ENCODE measurements around the gene NOL9. TPM values are rescaled to one million over a fixed set of nuclear protein-coding genes. Genes with fewer than 3 reads are reported as not detected.

Gene NOL9
- total and polyA plus RNA-seq, 2 of the 13 experiments (the other 11 are each of a cell fraction or from before 2014, with no cell fraction given), result 18.0 to 24.7 TPM

GRCh38 chr1:6521536-6521935 is 32.8 kb downstream of the NOL9 start:
- Histone ChIP-seq H3K9me3 (ENCODE audit: low read length) (no peaks in the 10 kb centered on the region), H3K27me3 (ENCODE audit: control insufficient read depth in 1 of 2, insufficient read depth in 2 of 2, low read length in 2 of 2) (no peaks in the 10 kb centered on the region), H3K4me3 (replicated peaks in 1 of 3; ENCODE audit: insufficient read depth in 1 of 3, low read depth in 2 of 3, low read length in 3 of 3) (no peak overlapping the region), H3K79me2 (ENCODE audit: insufficient read depth, low read length) (no peaks in the 10 kb centered on the region), H3K4me1 (ENCODE audit: insufficient read depth, low read length) (no peaks in the 10 kb centered on the region), H3K36me3 (replicated peaks in 1 of 2; ENCODE audit: control insufficient read depth in 1 of 2, insufficient read depth in 2 of 2, low read length in 2 of 2) (peaks cover 6 to 16% of the 10 kb centered on the region in 2 experiments; a peak in 4 of 5 replicates), H4K20me1 (ENCODE audit: insufficient read depth, low read length) (no peaks in the 10 kb centered on the region), H2AFZ (ENCODE audit: low read length) (no peak overlapping the region), H3K9ac (ENCODE audit: insufficient read depth, low read depth, low read length) (no peak overlapping the region), H3K4me2 (ENCODE audit: low read depth, low read length) (no peak overlapping the region), H3K27ac (ENCODE audit: extremely low read length, insufficient read depth, low read length) (no peak overlapping the region)
- DNase-seq (ENCODE audit: low spot score), result no peak
- no peak for FAIRE-seq
- CTCF ChIA-PET (ENCODE audit: low intra/inter-chr PET ratio, low total read pairs), result interaction anchor here (3.4 kb wide), 1 partner anchor 35 kb away, joined by 24 read pairs; no protein-coding TSS in a partner anchor
- no peak for TF ChIP-seq RFX1 (IDR thresholded peaks at IDR 0.05)
- no peak for TF ChIP-seq ZNF414 (CRISPR knock-in tag; IDR thresholded peaks at IDR 0.05)
- peak; percentile 35 for TF ChIP-seq RBM22 (optimal IDR thresholded peaks at IDR 0.05; ENCODE audit: low read length)
- intact Hi-C loops (cut with micrococcal nuclease; ENCODE audit: unreplicated experiment), result no loop called here
- ATAC-seq, result no peak
- POLR2A ChIA-PET, result interaction anchor here (1.3 to 4.2 kb wide), 2 partner anchors 9 to 12 kb away, joined by 3 to 20 read pairs; no protein-coding TSS in a partner anchor
- no TSS peak for BruUV-seq (replicated peaks)
- WGBS (ENCODE audit: low lambda C conversion rate), result 67% methylated on average over 5 of the region's 5 CpGs
- in situ Hi-C loops (cut with HindIII; ENCODE audit: extremely low pct_ligation_motif_present, low pct_unique_long_range_greater_than_20kb), result no loop called here

GRCh38 chr1:6519935-6520671 is 34.2 kb downstream of the NOL9 start:
- 58% methylated on average over 9 of the region's 13 CpGs for WGBS (ENCODE audit: low lambda C conversion rate)
- Histone ChIP-seq H3K36me3 (replicated peaks in 1 of 2; ENCODE audit: control insufficient read depth in 1 of 2, insufficient read depth in 2 of 2, low read length in 2 of 2) (peaks cover 0 to 1% of the 10 kb centered on the region in 2 experiments; a peak in 1 of 5 replicates), H3K4me1 (ENCODE audit: insufficient read depth, low read length) (no peaks in the 10 kb centered on the region), H4K20me1 (ENCODE audit: insufficient read depth, low read length) (no peaks in the 10 kb centered on the region), H3K4me3 (replicated peaks in 1 of 3; ENCODE audit: insufficient read depth in 1 of 3, low read depth in 2 of 3, low read length in 3 of 3) (no peak overlapping the region), H3K27ac (ENCODE audit: extremely low read length, insufficient read depth, low read length) (no peak overlapping the region), H3K9me3 (ENCODE audit: low read length) (no peaks in the 10 kb centered on the region), H3K9ac (ENCODE audit: insufficient read depth, low read depth, low read length) (no peak overlapping the region), H3K27me3 (ENCODE audit: control insufficient read depth in 1 of 2, insufficient read depth in 2 of 2, low read length in 2 of 2) (no peaks in the 10 kb centered on the region), H3K4me2 (ENCODE audit: low read depth, low read length) (no peak overlapping the region), H3K79me2 (ENCODE audit: insufficient read depth, low read length) (no peaks in the 10 kb centered on the region), H2AFZ (ENCODE audit: low read length) (no peak overlapping the region)
- intact Hi-C loops (cut with micrococcal nuclease; ENCODE audit: unreplicated experiment), result no loop called here
- TF ChIP-seq RFX1 (IDR thresholded peaks at IDR 0.05), result peak; percentile 17; the same call in 1 of the 2 replicates
- TF ChIP-seq, protein P1, sequence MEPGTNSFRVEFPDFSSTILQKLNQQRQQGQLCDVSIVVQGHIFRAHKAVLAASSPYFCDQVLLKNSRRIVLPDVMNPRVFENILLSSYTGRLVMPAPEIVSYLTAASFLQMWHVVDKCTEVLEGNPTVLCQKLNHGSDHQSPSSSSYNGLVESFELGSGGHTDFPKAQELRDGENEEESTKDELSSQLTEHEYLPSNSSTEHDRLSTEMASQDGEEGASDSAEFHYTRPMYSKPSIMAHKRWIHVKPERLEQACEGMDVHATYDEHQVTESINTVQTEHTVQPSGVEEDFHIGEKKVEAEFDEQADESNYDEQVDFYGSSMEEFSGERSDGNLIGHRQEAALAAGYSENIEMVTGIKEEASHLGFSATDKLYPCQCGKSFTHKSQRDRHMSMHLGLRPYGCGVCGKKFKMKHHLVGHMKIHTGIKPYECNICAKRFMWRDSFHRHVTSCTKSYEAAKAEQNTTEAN (CRISPR knock-in tag; conservative IDR thresholded peaks at IDR 0.05), result no peak
- TF ChIP-seq SP1 (IDR thresholded peaks at IDR 0.05), result no peak
- no peak for TF ChIP-seq SP1 (CRISPR knock-in tag; IDR thresholded peaks at IDR 0.05)
- ATAC-seq, result peak; percentile 58
- ChIA-PET POLR2A (no interaction called here), CTCF (ENCODE audit: low intra/inter-chr PET ratio, low total read pairs) (no interaction called here)
- DNase-seq (ENCODE audit: low spot score), result no peak
- in situ Hi-C loops (cut with HindIII; ENCODE audit: extremely low pct_ligation_motif_present, low pct_unique_long_range_greater_than_20kb), result no loop called here
- no peak for FAIRE-seq
- BruUV-seq (replicated peaks), result no TSS peak
